GM20000 (cell line): Measurements from ENCODE around the gene NLRC3.

ENCODE experiments used
- DNase-seq: peaks from one replicate; pipeline ENCODE4 v3.0.0; 2012; ENCODE audit warnings: low spot score
- TF ChIP-seq, protein P1 (sequence below): IDR thresholded peaks from 2 replicates; pipeline ENCODE4 v1.5.1; 2012; ENCODE audit warnings: mild to moderate bottlenecking, control low read depth; ENCODE audit errors: extremely low read depth, missing control alignments

The NLRC3 gene

DNA sequence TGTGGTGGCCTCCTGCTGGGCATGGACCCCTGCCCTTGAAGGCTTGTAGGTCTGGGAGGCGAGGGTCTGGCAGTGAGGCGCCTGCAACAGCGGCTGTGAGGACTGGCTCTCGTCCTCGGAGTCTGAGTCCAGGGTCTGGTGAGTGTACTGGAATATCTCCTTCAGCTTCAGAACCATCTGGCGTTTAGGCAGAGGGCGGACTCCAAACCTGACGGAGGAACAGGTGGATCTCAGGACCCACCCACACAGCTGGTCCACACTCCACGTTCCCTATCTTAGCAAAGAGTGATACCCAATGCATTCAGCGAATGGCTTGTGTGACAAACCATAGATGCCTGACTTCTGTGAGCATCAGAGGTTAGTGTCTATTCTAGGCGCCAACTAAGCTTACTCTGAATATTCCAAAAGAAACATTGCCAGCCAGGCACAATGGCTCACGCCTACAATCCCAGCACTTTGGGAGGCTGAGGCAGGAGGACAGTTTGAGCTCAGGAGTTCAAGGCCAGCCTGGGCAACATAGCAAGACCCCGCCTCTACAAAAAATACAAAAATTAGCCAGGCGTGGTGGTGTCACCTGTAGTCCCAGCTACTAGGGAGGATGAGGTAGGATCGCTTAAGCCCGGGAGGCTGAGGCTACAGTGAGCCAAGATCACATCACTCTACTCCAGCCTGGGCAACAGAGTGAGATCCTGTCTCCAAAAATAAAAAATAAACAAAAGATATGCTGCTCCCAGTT, 6.3 kb upstream of the NLRC3 start:
- DNase-seq: no peak
- TF ChIP-seq, protein P1, sequence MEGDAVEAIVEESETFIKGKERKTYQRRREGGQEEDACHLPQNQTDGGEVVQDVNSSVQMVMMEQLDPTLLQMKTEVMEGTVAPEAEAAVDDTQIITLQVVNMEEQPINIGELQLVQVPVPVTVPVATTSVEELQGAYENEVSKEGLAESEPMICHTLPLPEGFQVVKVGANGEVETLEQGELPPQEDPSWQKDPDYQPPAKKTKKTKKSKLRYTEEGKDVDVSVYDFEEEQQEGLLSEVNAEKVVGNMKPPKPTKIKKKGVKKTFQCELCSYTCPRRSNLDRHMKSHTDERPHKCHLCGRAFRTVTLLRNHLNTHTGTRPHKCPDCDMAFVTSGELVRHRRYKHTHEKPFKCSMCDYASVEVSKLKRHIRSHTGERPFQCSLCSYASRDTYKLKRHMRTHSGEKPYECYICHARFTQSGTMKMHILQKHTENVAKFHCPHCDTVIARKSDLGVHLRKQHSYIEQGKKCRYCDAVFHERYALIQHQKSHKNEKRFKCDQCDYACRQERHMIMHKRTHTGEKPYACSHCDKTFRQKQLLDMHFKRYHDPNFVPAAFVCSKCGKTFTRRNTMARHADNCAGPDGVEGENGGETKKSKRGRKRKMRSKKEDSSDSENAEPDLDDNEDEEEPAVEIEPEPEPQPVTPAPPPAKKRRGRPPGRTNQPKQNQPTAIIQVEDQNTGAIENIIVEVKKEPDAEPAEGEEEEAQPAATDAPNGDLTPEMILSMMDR: no peak

DNA sequence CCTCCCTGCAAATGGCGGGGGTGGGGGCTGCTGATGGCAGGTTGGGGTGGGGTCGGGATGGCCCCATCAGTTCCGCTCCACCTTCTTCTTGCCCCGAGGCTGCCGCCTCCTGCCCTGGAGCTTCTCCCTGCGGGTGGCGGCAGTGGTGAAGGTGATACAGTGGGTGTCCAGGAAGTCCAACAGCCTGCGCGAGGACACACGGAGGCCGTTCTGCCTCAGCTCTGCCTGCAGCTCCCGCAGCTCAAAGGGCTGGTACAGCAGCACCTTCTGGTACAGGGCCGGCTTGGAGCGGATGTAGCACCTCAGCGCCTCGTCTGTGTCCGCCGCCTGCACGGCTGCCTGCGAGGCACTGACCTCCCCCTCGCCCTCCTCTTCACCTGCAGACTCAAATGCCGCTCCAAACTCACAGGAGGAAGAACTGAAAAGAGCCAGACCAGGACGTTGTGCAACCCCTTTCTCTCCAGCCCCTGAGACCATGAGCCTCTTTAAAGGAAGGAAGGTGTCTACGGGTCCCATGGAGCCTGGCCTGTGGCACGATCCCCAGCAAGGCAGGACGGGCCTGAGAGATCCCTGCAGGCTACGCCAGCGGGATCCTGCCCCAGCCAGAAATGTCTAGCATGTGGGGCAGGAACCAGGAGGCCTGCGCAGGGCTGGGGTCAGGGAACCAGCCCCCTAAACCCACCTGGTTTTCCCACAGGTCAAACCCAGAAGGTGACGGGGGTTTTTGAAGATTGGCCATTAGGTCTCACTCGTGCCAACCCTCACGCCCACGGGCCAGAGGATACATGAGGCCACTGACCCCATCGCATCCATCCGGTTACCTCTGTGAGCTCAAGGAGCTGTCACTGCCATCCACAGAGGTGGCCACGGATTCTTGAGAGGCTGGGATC, 5.3 kb upstream of the NLRC3 start:
- no peak for DNase-seq
- TF ChIP-seq, protein P1: no peak

DNA sequence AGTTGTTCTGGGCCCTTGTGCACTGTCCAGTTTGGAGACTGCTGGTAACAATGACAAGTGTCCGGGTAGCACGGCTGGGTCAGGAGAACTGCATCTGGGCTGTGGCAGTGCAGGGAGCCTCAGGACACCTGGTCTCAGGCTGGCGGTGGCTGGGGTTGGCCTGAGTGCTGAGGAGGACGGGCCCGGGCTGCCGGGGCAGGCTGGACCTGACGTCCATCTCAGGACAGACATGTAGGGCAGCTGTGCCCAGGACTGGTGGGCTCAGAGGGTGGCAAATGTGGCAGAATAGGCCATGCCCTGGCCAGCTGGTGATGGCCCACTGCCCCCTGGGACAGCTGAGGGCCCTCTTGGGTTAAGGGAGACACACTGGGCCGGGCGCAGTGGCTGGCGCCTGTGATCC, 4.2 kb upstream of the NLRC3 start:
- no peak for DNase-seq
- TF ChIP-seq, protein P1: no peak

- TF ChIP-seq, protein P1: no peak
- no peak for DNase-seq
These were observed 3.5 kb upstream of the NLRC3 start for GRCh38 chr16:3580686-3581085.

DNA sequence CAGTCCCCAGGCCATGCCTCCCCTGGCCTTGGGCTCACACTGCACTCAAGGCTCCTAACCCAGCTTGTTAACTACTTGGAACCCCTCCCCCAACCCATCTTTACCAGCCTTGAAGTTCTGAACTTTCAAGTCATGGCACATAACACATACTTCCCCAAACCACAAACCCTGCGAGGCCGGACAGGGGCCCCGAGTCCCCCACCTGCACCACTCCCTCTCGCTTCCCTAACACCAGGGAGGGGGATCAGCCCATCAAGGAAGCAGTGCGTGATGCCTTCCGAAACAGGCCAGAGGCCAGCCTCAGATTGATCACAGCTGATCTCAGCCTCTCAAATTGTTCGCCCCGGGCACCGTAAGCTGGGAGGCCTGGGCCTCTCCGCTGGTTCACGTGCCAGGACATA, 3.0 kb upstream of the NLRC3 start:
- TF ChIP-seq, protein P1: no peak
- no peak for DNase-seq

DNA sequence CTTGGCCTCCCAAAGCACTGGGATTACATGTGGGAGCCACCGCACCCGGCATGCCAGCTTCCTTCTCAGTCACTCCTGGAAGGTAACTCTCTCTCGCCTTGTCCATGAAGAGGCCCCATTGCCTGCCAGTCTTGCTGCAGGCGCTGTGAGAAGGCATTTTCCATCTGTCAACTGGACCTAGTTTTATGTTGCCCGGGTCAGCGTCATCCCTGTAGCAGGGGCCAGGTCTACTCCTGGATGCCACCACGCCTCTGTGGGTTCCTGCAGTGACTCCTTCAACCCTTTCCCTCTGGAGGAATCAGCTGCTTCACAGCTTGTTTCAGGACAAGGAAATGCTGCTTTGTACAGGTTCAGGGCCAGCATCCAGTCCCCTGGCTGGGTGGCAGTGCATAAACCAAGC, 2.6 kb upstream of the NLRC3 start:
- TF ChIP-seq, protein P1: no peak

More for the DNA sequence above, 2.6 kb upstream of the NLRC3 start:
- DNase-seq: no peak
